DMS153 treated with DMSO at 0.1 percent for 48 hours (cell line): ENCODE data around the gene FBXO33.

ENCODE experiments used
- DNase-seq: peaks from one replicate; lab custom pipeline; 2025; ENCODE audit not compliant: unreplicated experiment; lab: John Stamatoyannopoulos, UW

The FBXO33 gene

GRCh38 chr14:39431416-39432178 lies 636 bp downstream of the FBXO33 start:
- DNase-seq: no peak

- no peak for DNase-seq
Measured at GRCh38 chr14:39430762-39431415, 1.3 kb downstream of the FBXO33 start.

- no peak for DNase-seq
Measured at GRCh38 chr14:39428118-39428517, 4.1 kb downstream of the FBXO33 start.

- peak; percentile 47 for DNase-seq
Measured at GRCh38 chr14:39426605-39427004, 5.6 kb downstream of the FBXO33 start.

- DNase-seq: no peak
Measured at GRCh38 chr14:39425947-39426346, 6.3 kb downstream of the FBXO33 start.

GRCh38 chr14:39423793-39424192 lies 8.4 kb downstream of the FBXO33 start:
- no peak for DNase-seq

- DNase-seq: no peak
Measured at GRCh38 chr14:39422243-39422642, 10.0 kb downstream of the FBXO33 start.

GRCh38 chr14:39419272-39419671 lies 13.0 kb downstream of the FBXO33 start:
- DNase-seq: no peak

GRCh38 chr14:39417014-39417413 lies 15.2 kb downstream of the FBXO33 start:
- DNase-seq: no peak

- no peak for DNase-seq
Measured at GRCh38 chr14:39416072-39416471, 16.2 kb downstream of the FBXO33 start.

GRCh38 chr14:39406560-39406959 lies 25.7 kb downstream of the FBXO33 start:
- no peak for DNase-seq

- DNase-seq: no peak
Measured at GRCh38 chr14:39398382-39398781, 33.9 kb downstream of the FBXO33 start.

GRCh38 chr14:39396448-39396847 lies 35.8 kb downstream of the FBXO33 start:
- no peak for DNase-seq

- no peak for DNase-seq
Measured at GRCh38 chr14:39395555-39396254, 36.5 kb downstream of the FBXO33 start.

- DNase-seq: no peak
Measured at GRCh38 chr14:39393289-39393688, 38.9 kb downstream of the FBXO33 start.

GRCh38 chr14:39384177-39384576 lies 48.1 kb downstream of the FBXO33 start:
- DNase-seq: no peak

- no peak for DNase-seq
Measured at GRCh38 chr14:39383741-39384140, 48.5 kb downstream of the FBXO33 start.

- no peak for DNase-seq
Measured at GRCh38 chr14:39383026-39383660, 49.1 kb downstream of the FBXO33 start.

- no peak for DNase-seq
Measured at GRCh38 chr14:39382463-39382862, 49.8 kb downstream of the FBXO33 start.

GRCh38 chr14:39381366-39381765 lies 50.9 kb downstream of the FBXO33 start:
- DNase-seq: no peak

GRCh38 chr14:39376667-39377403 lies 55.4 kb downstream of the FBXO33 start:
- DNase-seq: no peak
